GM12873 (cell line): ENCODE measurements around the gene CDS2.

ENCODE experiments used
- TF ChIP-seq, protein P1 (sequence below): IDR thresholded peaks from 2 replicates; pipeline ENCODE4 v1.5.1; 2012; ENCODE audit warnings: low read depth, mild to moderate bottlenecking, moderate library complexity, low read length, control low read depth; ENCODE audit not compliant: insufficient read depth; ENCODE audit errors: missing control alignments

The CDS2 gene

DNA sequence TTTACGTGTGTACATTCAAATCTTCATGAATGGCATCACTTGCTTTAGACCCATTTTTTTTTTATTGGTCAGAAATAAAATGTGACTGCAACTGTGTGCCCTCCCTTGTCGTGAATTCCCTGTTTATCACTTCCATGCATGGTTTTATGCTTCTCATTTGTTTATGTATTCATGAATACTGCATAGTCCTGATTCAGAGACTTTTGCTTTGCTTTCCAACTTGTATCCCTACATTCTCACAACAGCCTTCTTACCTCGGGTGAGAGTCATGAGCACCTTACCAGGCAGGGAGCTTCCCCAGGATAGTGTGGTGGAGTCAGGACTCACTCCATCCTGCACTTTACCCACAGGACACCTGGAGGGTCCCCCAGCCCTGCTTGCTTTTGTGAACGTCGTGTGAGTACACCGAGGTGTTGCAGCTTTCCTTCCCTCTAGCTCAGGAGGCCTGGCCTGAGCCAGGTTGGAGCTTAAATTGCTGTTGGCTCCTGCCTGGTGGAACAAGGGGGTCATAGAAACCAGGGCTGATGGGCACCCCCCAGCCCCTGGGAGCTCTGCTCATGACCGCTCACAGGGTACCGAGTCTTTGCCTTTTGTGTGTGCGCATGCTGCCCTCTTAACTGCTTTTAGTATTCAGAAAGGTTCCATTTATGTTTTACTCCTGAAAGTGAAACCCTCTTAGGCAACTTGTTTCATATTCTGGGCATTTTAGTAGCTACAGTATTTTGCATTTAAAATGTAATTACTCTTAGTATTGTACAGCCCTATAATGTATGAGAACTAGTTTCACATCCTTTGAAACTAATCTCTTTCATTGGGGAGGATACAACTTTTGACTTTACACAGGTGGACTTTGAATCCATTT lies 66.0 kb downstream of the CDS2 start:
- TF ChIP-seq, protein P1, sequence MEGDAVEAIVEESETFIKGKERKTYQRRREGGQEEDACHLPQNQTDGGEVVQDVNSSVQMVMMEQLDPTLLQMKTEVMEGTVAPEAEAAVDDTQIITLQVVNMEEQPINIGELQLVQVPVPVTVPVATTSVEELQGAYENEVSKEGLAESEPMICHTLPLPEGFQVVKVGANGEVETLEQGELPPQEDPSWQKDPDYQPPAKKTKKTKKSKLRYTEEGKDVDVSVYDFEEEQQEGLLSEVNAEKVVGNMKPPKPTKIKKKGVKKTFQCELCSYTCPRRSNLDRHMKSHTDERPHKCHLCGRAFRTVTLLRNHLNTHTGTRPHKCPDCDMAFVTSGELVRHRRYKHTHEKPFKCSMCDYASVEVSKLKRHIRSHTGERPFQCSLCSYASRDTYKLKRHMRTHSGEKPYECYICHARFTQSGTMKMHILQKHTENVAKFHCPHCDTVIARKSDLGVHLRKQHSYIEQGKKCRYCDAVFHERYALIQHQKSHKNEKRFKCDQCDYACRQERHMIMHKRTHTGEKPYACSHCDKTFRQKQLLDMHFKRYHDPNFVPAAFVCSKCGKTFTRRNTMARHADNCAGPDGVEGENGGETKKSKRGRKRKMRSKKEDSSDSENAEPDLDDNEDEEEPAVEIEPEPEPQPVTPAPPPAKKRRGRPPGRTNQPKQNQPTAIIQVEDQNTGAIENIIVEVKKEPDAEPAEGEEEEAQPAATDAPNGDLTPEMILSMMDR = no peak

DNA sequence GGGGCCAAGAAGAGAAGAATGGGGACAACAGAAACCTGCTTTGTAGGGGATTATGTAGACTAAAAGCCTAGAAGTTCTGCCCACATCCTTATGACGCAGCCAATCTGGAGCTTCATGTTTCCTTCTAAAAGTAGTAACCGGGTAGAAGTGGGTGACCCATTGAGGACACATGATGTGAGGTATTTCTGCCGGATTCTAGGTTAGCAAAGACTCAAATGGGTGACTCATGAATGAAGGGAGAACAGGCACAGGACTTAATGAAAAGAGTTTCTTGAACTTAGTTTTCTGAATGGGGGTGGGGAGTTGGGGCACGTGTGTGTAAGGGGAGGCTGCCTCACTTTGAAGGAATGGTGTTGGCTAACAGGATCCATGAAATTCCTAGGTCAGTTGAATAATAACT lies 68.8 kb downstream of the CDS2 start:
- TF ChIP-seq, protein P1 = no peak

DNA sequence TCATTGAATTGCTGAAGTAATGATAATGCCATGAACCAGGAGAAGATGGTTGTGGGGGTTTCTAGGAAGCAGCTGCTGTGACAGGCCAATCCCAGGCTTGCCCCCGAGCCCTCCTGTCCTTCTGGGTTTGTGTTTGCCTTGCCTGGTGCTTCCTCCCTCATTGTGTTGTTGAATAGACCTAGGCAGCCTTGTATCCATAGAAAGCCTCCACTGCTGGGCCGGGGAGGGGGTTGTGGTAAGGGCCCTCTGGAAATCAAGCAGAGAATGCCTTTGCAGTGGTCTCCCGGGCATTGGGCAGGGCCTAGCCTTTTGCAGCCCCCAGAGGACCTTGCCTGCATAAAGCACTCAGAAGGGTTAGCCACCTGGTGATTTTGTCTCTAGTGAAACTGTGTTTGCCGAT lies 69.3 kb downstream of the CDS2 start:
- TF ChIP-seq, protein P1 = no peak

DNA sequence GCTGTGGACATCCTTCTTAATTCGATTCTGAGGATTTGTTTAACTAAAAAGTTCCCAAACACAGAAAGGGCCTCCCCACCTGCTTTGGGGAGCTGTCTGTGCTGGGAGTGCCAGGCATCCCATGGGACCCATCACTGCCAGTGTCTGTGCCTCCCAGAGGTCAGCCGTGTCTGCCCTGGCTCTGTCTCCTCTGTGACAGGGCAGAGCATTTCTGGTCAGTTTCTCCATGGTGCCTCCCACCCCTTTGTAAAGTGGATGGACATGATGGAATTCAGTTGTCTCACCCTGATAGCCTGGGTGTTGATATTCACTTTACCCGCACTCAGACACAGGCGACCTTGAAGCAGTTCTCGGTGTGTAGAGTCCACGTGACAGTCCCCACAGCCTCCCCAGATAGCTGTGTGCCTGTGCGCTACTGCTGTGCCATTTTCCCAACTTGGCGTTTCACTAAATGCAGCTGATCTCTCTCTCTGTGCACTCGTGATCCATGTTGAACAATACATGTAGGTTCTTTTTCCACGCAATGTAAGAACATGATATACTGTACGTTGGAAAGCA lies 70.5 kb downstream of the CDS2 start:
- TF ChIP-seq, protein P1 = no peak

DNA sequence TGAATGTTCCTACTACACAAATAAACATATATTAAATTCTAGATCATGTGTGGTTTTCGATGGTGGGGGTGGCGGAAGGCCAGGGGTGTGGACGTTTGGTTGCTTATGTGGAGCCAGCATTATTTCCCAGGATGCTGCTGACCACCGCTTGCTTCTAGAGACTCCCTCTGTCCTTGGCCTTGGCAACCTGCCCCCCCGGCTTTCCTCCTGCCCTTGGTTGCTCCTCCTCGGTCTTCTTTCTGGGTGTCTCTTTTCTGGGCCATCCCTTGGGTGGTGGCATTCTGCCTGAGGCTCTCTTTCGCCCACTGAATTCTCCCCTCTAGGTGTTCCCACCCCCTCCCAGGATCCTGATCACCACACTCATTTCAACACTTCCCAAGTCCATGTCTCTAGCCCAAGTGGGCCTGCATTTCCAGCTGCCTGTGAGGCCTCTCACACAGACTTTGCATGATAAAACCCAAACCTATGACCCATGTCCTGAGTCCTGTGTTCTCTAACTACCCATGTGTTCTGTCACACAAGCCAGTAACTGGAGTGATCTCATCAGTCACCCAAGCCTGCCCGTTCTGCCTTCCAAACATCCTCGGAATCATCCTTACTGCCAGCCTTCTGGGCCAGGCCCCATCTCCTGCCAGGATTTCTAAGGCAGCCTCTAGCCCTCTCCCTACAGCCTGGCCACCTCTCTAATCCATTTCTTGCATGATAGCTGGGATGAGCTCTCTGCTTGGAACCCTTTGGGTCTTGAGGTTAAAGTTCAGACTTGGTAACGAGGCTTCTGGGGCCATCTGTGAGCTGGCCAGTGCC lies 71.2 kb downstream of the CDS2 start:
- TF ChIP-seq, protein P1 = no peak

DNA sequence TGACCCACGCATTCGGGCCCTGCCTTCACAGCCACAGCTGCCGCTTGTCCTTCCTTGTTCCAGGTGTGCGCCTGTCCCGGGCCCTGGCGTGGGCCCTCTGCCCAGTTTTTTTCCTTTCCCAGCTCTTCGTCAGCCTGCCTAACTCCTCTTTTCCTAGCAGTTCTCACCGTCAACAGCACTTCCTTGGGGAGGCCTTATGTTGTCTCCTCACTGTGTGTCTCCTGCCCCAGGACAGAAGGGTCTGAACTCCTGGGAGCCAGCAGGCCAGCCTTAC lies 71.8 kb downstream of the CDS2 start:
- TF ChIP-seq, protein P1 = no peak

DNA sequence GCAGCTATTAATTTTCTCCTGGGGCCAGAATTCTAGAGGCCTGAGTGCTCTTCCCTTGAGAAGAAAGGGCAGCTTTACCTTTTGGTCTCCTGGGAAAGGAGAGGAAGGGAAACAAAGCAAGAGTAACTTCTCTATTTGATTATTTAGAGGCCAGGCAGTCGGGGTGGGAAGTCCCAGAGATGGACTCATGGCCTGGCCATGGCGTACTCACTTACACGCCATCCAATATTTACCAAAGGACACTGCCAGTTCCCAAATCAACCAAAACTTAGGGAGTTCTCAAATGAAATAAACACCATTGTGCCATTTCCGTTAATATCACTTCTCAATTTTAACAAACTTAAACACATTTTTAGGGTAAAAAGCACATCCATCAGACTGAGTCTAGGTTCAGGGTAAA lies 76.6 kb downstream of the CDS2 start:
- TF ChIP-seq, protein P1 = no peak
